NCI-H460 (cell line): ENCODE results near the gene SENP1. TPM values are rescaled to one million over a fixed set of nuclear protein-coding genes. Genes with fewer than 3 reads are reported as not detected.
"Not testable (repeated sequence)": the region's sequence is repeated elsewhere in the genome, so short reads cannot be mapped to it uniquely, and the experiment has no call there.

ENCODE experiments used
- DNase-seq: peaks from one replicate; pipeline ENCODE4 v3.0.0-alpha.2; 2016; ENCODE audit warnings: low read depth; ENCODE audit errors: extremely low read depth
- total RNA-seq: library from RNA; depleted of rRNA; stranded (reverse); fragments of >200 nt; shearing (Covaris generic); gene quantifications from 2 replicates; pipeline ENCODE4 v1.2.3, GENCODE V29; 2014

The SENP1 gene
- total RNA-seq, 1 experiment from 2014 or later = 30.2 TPM

DNA sequence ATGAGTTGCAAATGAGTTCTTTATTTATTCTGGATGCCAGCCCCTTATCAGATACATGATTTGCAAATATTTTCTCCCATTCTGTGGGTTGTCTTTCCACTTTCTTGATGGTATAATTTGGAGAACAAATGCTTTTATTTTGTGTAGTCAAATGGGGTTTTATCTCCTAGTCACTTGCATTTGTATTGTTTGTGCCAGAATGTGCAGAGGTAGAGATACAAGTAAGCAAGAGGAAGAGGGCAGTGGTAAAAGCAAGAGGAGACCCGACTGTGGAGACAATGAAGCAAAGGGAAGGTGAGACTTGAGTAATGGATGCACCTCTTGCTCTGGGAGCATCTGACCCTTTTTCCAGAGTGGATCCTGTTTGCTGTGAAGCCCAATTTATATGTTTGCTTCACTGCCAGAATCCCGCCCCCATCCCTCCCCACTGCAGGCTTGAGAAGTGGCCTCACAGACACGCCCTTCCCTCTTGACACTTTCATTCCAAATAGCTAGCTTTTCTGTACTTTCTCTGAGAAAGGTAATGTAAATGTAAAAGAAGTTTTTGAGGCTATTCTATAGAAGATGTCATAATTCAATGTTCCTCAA, 12.5 kb upstream of the SENP1 start:
- no peak for DNase-seq

DNA sequence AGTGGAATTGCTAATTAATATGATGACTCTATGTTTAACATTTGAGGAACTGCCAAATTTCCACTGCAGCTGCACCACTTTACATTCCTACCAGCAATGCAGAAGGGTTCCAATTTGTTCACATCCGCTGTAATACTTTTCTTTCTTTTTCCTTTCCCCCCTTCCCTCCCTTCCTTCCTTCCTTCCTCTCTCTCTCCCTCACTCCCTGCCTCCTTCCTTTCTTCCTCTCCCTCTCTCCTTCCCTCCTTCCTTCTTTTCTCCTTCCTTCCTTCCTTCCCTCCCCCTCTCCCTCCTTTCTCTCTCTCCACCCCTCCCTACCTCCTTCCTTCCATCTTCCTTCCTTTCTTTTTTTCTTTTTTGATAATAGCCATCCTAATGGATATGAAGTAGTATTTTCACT, 10.1 kb upstream of the SENP1 start:
- DNase-seq = no peak

DNA sequence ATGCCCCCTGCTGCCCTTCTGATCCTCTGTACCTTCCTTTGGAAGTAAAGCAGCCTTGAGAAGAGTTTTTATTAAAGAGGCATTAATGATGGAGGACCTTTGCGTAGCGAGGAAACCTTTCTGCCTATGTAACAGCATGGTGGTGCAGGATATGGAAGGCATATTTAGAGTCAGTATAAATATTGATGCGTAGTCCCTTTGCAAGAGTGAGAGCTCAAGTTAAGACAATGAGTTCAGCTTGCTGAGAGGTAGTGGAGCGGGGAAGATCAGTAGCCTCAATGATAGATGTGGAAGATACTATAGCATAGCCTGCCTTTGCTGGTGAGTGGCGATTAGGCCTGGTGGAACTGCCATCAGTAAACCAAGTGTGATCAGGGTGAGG, 5.4 kb upstream of the SENP1 start:
- DNase-seq = not testable (repeated sequence)

DNA sequence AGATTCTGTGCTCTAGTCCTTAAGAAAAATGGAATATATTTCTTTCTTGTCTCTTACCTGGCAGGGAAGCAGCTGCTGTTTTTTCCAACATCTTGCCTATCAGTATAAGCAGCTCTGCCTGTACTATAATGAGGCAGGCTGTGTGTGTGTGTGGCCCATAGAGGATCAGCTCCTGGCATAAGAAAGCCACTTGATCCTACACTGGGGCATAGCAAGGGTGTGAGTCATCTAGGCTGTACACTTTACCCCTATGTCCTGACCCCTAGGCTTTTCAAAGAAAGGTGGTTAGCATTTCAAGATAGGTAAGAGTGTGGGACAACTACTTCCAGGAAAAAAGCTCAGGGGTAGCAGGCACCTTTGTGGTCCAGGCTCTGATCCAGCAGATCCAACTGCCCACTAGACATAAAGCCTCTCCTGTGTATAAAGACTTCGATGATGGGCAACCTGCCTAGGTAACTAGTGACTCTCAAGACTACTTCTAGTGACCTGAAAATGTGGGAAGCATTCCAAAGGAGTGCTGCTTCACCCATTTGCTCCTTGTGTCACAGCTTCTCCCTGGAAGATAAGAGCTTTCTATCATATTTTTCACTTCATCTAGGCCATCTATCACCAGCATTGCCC, 4.9 kb upstream of the SENP1 start:
- DNase-seq = no peak

DNA sequence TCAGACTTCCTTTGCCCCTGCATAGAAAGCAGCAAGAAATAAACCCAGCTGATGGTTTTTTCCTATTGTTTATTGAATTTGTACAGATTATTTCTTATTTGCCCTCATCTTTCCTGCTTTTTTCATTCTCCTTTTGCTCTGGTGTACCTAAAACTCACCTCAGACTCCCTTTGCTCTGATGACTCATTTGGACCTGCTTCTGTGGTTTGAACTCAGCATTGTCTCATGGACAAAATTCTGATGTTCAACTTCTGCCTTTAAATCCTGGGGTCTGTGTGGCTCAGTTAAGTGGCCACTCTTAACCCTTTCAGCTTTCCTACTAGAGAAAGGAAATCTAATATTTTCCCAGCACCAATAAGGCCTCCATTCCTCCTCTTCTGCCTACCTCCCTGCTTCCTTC, 3.5 kb upstream of the SENP1 start:
- no peak for DNase-seq

DNA sequence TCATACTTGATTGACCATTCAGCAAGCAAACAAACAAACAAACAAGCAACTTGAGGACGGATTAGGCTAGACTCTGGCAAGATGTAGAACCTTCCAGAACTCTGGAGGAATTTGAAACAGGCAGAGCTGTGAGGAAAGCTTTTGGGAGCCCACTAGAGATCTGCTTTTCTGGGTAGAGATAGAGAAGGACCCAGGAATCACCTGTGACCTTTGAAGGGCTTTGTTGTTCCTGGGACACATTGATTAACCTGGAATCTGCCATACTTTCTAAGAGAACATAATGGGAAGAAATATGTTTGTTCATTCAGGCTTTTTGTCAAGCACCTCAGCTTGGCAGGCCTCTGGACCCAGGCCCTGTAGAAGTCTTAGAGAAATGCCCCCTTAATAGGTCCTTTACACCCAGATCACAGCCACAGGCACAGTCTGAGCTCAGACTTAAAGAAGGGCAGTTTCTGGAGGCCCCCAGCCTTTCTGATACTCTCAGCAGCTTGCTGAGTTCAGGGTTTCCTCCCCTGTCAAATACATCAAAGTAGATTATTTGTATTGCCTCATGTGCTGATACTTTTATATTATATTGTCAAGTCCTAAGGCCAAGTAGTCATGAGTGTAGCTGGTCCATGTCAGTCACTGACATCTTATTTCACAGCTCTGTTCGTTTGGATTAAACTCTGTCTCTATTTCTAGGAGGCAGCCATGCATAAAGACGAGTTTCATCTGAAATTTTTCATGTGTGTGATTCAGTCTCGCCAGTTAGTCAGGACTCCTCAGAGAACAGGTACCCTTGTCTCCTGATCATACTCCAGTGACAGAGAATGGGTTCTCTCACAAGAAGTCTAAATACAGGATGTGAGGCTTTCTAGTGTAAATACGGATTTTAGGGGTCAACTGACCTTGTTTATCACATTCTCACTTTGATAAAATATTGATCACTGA, 1.1 kb upstream of the SENP1 start:
- no peak for DNase-seq

DNA sequence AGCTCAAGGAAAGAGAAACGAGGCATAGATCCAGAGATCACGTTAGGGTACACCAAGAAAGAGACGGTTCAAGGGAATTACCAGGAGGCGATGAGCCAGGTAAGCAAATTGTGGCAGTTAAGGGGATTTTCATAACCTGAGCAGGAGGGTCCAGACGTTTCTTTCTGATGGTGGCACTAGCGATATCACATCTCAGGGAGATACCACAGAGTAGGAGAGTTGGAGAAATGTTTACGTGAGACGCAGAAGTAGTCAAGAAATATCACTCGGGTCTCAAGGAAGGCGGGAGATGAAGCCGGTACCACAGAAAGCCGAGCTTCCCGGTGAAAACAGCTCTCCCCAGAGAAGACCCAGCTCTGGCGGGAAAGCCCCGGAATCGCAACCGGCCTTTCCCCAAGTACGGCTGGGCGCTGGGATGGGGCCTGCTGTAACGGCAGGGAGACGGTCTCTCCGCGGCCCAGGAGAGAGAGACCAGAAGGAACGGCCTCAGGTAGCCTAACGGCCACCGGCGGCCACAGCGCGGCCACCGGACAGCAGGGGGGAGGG, 485 bp downstream of the SENP1 start:
- DNase-seq = no peak

DNA sequence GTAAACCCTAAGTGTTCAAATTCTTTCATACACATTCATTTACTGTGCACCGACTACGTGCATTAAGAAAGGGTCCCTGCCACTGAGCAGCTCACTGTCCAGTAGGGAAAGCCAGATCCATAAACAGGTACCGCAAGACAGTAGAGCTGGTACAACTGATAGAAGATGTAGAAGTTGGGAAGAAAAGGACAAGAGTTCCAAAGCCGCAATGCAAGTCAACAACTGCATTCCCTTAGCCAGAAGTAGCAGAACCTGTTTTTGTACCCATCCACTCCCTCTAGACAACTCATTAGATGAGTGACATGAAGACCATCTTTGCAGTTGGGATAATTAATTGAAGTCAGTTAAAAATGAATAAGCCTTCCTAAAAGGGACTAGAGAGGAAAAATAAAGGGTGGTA, 1.3 kb downstream of the SENP1 start:
- DNase-seq = no peak

DNA sequence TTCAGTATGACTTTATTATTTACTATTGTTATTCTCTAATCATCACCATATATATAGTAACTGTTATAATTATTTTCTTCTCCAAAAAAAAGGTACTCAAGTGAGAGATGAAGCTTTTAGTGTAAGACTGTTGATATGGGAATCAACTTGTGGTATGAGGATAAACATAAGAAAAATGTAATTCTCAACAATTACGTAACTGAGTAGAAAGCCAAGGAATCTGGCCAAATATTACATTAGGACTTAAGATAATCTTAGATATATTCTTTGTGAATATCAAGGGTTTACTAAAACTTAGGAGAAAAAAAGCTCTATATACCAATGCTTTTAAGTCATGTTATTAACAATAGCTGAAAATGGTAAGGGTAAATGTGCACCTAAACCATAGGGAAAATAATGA, 13.3 kb downstream of the SENP1 start:
- DNase-seq = no peak

DNA sequence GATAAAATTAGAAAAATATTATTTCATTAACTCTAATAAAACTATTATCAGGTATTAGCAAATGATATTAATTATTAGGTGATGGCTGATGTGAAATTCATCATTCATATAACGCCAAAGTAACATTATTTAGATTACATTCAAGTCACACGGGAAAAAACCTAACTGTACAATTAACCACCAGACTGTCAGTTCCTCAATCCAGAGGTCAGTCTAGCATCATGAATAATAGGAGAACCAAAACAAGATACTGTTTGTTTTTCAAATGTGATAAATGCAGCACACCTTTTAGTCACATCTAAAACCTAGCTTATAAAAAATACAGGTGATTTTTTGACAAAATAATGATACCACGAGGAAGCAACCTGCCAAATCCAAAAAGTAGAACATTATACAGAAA, 19.6 kb downstream of the SENP1 start:
- DNase-seq = no peak

DNA sequence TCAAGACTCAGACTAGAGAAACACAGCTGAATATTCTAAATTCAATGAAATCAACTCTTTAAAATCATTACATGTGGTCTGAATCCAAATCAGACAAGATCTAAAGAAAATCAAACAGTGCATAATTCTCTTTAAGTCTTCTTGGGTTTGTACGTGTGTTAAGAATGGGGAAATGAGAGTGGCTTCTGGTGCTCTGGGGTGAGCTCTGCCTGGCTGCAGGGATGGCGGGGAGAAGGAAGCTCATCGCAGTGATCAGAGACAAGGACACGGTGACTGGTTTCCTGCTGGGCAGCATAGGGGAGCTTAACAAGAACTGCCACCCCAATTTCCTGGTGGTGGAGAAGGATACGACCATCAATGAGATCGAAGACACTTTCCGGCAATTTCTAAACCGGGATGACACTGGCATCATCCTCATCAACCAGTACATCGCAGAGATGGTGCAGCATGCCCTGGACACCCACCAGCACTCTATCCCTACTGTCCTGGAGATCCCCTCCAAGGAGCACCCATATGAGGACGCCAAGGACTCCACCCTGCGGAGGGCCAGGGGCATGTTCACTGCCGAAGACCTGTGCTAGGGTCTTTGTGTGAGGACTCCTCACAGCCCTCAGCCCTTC, 20.9 kb downstream of the SENP1 start:
- DNase-seq = no peak

DNA sequence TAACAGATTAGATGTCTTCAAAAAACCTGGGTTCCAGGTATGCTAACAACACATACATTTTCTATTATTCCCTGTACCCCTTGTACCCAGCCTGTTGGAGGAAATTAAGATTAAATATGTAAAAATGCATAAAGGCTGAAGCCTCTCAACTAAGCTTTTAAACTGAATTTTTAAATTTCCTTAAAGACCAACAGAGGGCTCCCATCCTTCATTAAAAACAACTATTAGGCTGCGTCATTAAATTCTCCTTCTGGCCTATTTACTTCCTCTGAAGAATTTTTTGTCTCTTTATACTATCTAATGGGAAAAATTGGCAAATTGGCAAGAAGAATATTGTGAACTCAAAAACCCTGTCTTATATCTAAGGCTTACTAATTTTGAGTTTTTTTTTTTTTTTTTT, 21.8 kb downstream of the SENP1 start:
- peak; percentile 11 for DNase-seq

DNA sequence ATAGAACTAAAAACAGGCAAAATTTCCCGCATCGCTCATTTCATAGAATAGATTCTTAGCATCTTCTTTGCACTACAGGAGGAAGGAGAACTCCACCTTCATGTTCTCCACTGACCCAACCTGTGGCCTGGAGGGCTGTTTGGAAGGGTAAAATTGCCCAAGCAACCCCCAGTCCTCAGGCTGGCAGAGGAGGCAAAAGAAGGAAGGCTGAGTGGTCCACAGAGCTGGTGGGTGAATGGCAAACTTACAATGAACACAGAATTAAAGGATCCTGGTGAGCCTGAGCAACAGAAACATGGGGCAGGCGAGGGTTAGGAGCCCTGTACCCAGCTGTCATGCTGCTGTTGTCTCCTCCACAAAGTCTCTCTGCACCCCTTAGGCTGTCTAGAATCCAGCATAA, 25.1 kb downstream of the SENP1 start:
- no peak for DNase-seq

DNA sequence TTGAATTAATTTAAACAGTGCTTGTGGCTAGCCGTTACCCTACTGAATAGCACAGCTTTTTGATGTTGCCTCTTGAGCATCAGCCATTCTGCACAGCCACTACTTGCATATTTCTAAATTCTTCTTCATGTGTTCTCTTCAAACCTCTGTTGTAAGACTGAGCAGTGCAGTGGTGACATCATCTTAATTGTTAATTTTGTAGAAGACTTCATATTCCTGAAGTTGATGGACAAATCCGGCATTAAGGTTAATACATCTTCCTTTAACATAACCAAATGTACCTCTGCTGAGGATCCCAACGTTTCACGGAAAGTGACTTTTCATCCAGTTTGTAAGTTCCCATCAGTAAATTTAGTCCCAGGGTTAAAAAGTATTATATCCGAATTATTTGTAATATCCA, 25.6 kb downstream of the SENP1 start:
- DNase-seq = no peak

DNA sequence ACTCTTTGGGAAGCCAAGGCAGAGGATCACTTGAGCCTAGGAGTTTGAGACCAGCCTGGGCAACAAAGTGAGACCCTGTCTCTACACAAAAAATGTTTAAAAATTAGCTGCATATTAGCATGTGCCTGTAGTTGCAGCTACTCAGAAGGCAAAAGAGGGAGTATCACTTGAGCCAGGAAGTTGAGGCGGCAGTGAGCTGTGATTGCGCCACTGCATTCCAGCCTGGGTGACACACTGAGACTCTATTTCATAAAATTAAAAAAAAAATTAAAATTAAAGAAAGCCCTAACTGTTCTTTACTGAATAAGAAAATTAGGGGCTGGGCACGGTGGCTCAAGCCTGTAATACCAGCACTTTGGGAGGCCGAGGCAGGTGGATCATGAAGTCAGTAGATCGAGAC, 27.0 kb downstream of the SENP1 start:
- DNase-seq = no peak

DNA sequence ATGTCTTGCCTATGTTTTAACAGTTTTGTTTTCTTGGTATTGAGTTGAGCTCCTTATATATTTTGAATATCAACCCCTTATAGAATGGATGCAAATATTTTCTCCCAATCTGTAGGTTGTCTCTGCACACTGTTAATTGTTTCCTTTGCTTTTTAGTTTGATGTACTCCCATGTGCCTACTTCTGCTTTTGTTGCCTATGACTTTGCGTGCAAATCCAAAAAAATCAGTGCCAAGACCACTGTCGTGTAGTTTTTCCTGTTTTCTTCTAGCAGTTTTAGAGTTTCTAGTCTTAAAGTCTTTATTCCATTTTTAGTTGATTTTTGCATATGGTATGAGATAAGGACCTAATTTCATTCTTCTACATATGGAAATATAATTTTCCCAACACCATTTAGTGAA, 28.8 kb downstream of the SENP1 start:
- no peak for DNase-seq

DNA sequence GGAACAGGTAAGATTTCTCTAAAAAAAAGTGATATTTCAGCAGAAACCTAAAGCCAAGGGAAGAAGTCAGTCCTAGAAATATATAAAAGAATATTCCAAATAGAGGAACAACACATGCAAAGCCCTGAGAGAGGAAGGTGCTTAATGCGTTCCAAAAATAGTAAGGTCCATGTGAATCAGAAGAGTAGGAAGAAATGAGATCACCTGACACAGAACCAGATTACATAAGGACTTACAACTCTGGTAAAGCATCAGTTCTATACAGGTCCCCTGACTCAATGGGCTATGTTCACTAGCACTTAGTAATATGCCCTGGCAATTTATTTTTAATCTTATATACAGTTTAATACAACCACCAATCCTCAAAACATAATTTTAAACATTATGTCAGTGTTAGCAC, 30.0 kb downstream of the SENP1 start:
- DNase-seq = no peak

DNA sequence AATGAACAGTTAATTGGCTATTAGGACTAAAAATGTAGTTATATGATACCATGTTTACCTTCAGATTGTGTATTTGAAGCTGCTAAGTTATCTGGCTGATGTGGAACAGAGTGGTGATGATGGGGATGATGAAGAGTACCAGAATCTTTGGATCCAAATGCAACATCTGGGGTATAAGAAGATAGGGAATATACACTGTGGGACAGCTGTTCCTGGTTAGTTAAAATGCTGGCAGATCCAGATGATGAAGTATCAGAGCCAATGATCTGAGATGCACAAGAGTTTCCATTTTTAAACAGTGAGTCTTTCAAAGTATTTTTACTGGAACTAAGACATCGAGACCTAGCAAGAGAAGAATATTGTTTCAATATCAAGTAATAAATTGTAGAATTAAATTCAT, 31.6 kb downstream of the SENP1 start:
- DNase-seq = no peak

DNA sequence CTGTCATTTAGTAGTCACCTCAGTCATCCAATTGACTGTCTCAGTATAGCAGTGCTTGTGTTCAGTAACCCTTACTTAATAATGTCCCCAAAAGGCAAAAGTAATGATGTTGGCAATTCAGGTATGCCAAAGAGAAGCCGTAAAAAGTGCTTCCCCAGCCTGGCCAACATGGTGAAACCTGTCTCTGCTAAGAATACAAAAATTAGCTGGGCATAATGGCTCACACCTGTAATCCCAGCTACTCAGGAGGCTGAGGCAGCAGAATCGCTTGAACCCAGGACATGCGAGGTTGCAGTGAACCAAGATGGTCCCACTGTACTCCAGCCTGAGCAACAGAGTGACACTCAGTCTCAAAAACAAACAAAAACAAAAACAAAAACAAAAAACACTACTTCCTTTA, 33.6 kb downstream of the SENP1 start:
- DNase-seq = no peak

DNA sequence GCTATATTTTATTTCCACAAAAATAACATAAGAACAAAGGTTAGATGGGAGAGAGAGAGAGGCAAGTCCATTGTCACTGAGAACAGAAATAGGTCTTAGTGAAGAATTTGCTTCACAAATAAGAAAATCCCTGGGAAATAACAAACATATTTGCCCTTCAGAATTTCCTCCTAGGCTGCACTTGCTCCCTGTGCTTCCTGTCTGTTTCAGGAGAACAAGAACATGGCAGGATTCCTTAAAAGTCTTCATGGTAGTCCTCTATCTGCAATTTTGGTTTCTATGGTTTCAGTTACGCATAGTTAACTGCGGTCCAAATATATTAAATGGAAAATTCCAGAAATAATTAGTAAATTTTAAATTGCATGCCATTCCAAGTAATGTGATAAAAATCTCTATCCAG, 34.1 kb downstream of the SENP1 start:
- DNase-seq = no peak

DNA sequence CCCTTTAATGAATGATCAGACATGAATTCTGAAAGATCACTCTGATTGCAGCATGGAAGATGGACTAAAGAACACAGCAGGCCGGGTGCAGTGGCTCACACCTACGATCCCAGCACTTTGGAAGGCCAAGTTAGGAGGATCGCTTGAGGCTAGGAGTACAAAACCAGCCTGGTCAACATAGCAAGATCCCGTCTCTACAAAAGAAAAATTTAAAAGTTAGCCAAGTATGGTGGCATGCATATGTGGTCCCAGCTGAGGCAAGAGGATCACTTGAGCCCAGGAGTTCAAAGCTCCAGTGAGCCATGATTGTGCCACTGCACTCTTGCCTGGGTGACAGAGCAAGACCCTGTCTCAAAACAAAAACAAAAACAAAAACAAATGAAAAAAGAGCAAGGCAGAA, 35.1 kb downstream of the SENP1 start:
- no peak for DNase-seq
